Skin epidermis (tissue), 12 donors: ENCODE measurements around the gene ATP6V0C.

Source experiments
- H3K27ac ChIP-seq, 21 experiments: fragments of 200-600 bp; sonication (generic) in 11 of 21; one replicate each; pipeline ENCODE4 v1.5.0; 2020; ENCODE audit warnings: mild to moderate bottlenecking in 3 of 21, inconsistent platforms in 2 of 21, moderate library complexity in 2 of 21
- H3K4me3 ChIP-seq, 7 experiments: fragments of 200-600 bp; sonication (generic) in 2 of 7; one replicate each; pipeline ENCODE4 v1.5.0; 2020; ENCODE audit warnings: inconsistent platforms in 2 of 7, mild to moderate bottlenecking in 2 of 7, moderate library complexity in 1 of 7

Gene ATP6V0C

GRCh38 chr16:2501946-2502895 lies 11.5 kb upstream of the ATP6V0C start:
- Histone ChIP-seq H3K4me3 (no peak overlapping the region), H3K27ac (peak overlapping the region in 3 of 21 experiments; percentile 17 to 33 (median 31))

- Histone ChIP-seq H3K4me3 (no peak overlapping the region), H3K27ac (no peak overlapping the region)
Measured at GRCh38 chr16:2505695-2506094, 8.1 kb upstream of the ATP6V0C start.

GRCh38 chr16:2507052-2507659 lies 6.6 kb upstream of the ATP6V0C start:
- Histone ChIP-seq H3K4me3 (no peak overlapping the region), H3K27ac (peak overlapping the region in 20 of 21 experiments; percentile 7 to 82 (median 50))

DNA sequence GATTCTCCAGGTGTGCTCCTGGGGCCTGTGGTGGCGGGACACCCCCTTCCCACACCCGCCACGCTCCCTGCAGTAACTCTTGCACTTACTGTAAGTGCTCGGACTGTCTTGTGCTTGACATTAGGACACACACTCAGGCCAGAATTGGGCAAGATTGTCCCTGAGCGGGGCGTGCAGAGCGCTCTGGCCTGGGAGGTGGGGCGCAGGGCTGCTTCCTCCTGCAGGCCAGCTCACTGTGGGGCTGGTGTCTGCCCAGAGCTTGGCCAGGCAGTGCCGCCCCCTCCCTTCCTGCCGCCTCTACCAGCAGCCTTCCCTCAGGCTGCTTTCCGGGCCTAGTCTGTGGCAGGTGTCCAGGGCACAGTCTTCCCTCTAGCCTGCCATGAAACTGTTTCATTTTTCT lies 6.1 kb upstream of the ATP6V0C start:
- Histone ChIP-seq H3K27ac (peak overlapping the region in 20 of 21 experiments; percentile 7 to 82 (median 50)), H3K4me3 (no peak overlapping the region)

DNA sequence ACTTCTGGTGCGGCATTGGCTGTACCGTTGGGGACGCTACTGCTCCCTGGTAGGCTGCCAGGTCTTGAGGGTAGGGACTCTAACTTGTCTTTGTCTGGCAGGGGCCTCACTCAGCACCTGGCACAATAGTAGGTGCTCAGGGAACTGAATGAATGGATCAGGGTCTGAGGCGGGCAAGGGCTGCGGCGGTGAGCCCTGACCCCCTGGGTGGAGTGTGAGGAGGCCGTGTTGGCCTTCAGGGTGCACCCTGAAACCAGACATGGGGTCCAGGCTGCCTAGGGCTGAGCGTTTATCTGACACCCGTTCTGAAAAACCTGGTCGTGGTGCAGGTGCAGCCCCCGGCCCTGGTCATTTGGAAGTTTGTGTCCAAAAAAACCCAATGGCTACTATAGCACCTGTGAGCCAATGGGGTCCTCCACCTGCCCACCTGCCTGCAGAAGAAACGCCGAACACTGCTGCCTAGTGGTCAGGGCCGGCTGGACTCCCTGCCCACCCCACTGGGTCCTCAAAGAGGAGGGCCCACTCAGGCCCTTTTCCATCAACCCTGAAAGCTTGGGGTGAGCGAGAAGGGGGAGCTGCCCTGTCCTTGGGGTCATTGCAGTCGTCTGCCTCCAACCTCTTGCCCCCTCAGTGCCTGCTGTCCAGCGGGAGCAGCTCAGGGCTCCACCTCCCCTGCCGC lies 4.9 kb upstream of the ATP6V0C start:
- Histone ChIP-seq H3K4me3 (no peak overlapping the region), H3K27ac (peak overlapping the region in 4 of 21 experiments; percentile 20 to 81 (median 46))

DNA sequence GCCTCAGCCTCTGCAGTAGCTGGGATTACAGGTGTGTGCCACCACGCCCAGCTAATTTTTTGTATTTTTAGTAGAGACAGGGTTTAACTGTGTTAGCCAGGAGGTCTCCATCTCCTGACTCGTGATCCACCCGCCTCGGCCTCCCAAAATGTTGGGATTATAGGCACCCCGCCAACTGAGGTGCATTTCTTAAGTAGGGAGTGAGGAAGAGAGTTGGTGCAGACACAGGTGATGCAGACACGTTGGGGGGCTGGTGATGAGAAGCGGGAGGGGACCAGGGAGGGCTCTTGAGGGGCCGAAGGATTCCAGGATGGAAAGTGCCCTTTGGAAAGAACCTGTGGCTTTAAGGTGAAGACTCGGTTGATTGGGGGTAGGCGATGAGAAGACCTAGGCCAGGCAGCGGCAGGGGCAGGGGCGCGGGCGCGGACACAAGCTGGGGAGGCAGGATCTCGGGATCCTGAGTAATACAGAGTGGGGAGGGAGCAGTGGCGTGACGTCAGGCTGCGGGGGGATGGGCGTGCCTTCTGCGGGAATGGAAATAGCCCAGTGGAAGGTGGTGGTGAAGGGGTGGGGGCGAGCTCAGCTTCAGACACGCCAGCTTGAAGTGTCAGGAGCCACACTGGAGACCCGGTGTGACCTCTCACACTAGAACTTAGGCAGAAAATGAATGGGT lies 2.5 kb upstream of the ATP6V0C start:
- Histone ChIP-seq H3K4me3 (no peak overlapping the region), H3K27ac (peak overlapping the region in 3 of 21 experiments; percentile 31 to 45 (median 35))

- Histone ChIP-seq H3K4me3 (no peak overlapping the region), H3K27ac (peak overlapping the region in 11 of 21 experiments; percentile 4 to 100 (median 98))
Measured at GRCh38 chr16:2511996-2512734, 1.6 kb upstream of the ATP6V0C start.

DNA sequence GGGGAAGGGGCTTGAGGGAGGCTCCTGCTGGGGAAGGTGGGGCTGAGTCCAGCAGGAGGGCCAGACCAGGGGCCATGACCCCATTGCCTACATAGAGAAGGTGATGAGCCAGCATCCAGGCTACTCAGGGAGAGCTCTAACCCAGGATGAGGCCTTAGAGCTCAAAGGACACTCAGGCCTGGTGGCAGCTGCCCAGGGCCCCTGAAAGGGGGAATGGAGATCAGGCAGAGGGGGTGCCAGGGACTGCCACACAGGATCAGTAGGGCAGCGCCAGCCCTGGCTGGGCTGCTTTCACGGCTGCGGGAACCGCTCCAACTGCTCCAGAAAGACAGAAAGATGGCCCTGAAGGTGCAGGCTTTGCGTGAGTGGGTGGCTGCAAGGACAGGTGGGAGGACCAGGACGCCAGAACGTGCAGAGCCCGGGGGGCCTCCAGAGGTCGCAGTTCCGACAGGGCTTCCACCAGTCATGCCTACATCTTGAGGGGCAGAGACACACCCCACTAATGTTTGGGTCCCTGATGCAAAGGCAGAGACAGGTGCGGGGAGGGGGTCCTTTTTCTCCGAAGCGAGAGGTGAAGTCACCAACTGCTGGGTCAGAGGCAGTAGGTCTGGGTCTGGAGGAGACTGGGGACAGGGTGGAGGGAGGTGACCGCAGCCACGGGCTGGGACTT lies 882 bp upstream of the ATP6V0C start:
- Histone ChIP-seq H3K4me3 (peak overlapping the region; percentile 80 to 100 (median 94)), H3K27ac (peak overlapping the region; percentile 4 to 100 (median 99))

- Histone ChIP-seq H3K27ac (peak overlapping the region; percentile 94 to 100 (median 99)), H3K4me3 (peak overlapping the region; percentile 80 to 100 (median 94))
Measured at GRCh38 chr16:2514333-2515179, 804 bp downstream of the ATP6V0C start.

- Histone ChIP-seq H3K4me3 (peak overlapping the region; percentile 80 to 100 (median 94)), H3K27ac (peak overlapping the region; percentile 94 to 100 (median 99))
Measured at GRCh38 chr16:2515180-2515851, 1.6 kb downstream of the ATP6V0C start.

DNA sequence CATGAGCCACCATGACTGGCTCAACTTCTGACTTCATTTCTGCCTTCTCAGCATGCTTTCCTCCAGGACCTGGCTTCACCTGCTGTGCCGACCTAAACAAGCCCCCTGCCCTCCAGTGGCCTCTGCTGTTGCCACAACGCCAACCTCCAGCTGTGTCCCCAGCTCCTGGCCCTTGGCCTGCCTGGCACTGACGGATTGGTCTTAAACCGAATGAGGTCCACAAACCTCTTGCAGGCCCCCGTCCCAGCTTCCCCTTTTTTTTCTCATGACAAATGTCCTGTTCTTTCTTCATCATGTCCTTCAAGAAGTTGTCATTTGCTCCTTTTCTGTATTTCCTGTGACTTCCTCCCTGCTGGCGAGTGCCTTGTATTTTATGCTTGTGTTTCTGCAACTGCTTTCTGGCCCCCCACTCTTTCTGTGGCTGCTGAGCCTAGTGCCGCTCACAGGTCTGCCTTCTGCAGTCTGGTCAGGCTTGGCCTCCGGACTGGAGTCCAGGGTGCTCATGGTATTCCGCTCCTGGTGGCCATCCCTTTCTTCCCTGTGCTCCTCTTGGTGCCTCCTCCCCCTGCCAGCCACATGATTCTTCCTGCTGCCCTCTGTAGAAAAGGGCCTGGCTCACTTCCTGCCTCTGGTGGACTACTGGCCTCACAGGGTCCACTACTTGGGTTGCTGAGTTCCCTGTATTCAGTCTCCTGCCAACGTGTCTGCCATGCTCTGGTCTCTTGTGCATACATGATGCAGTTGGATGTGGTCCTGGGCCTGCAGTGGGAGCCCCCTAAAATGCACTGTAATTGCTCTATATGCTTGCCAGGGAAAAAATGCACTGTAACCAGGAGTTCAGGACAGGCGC lies 2.9 kb downstream of the ATP6V0C start:
- peak overlapping the region in 19 of 21 experiments; percentile 10 to 100 (median 98) for H3K27ac ChIP-seq

GRCh38 chr16:2517954-2518605 lies 4.3 kb downstream of the ATP6V0C start:
- Histone ChIP-seq H3K27ac (peak overlapping the region in 14 of 21 experiments; percentile 15 to 99 (median 80)), H3K4me3 (no peak overlapping the region)

More for the DNA sequence above, 2.9 kb downstream of the ATP6V0C start:
- H3K4me3 ChIP-seq, result peak overlapping the region in 4 of 7 experiments; percentile 8 to 100 (median 56)

GRCh38 chr16:2518823-2519710 lies 5.3 kb downstream of the ATP6V0C start:
- H3K27ac ChIP-seq, result peak overlapping the region in 19 of 21 experiments; percentile 48 to 99 (median 80)
- H3K4me3 ChIP-seq, result peak overlapping the region in 2 of 7 experiments; percentile 63 to 73

DNA sequence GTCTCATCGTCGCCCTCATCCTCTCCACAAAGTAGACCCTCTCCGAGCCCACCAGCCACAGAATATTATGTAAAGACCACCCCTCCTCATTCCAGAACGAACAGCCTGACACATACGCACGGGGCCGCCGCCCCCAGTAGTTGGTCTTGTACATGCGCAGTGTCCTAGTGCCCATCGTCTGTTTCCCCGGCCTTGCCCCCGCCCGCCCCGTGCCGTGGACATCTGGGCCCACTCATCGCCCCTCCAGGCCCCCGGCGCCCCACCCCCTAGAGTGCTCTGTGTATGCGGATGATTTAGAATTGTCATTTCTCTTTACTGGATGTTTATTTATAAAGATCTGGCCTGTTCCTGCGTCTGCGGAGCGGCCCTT lies 5.9 kb downstream of the ATP6V0C start:
- peak overlapping the region; percentile 51 to 79 (median 63) for H3K4me3 ChIP-seq
- peak overlapping the region in 20 of 21 experiments; percentile 6 to 99 (median 79) for H3K27ac ChIP-seq
